Natural killer cell (primary cell): Measurements from ENCODE around the gene ITPKB. TPM values are rescaled to one million over a fixed set of nuclear protein-coding genes. Genes with fewer than 3 reads are reported as not detected.

Experiments used
- ATAC-seq, 3 donors: fragments of 150-1000 bp in 2 of 3; fragments of 200-7000 bp in 1 of 3; cut with Tn5 transposase; 1 replicate in 1 of 3; 2 replicates in 2 of 3; pipeline ENCODE4 v1.10.0; 2021; ENCODE audit warnings: mild to moderate bottlenecking in 2 of 3, moderate library complexity in 2 of 3
- DNase-seq, 2 donors: peaks; one replicate each; pipeline versions ENCODE4 v3.0.0 to v3.0.0-alpha.2; 2013 to 2021; ENCODE audit warnings: mixed read lengths in 1 of 2
- H3K27ac ChIP-seq: one replicate; pipeline ENCODE4 v1.5.1; 2013; ENCODE audit warnings: mild to moderate bottlenecking, low read length
- H3K27me3 ChIP-seq: one replicate; pipeline ENCODE4 v1.6.1; 2013; ENCODE audit warnings: low read length; ENCODE audit not compliant: control insufficient read depth, insufficient read depth
- H3K36me3 ChIP-seq: one replicate; pipeline ENCODE4 v1.6.1; 2013; ENCODE audit warnings: low read length; ENCODE audit not compliant: control insufficient read depth, insufficient read depth
- H3K4me1 ChIP-seq: one replicate; pipeline ENCODE4 v1.6.1; 2013; ENCODE audit warnings: low read length; ENCODE audit not compliant: control insufficient read depth, insufficient read depth
- H3K4me3 ChIP-seq: one replicate; pipeline ENCODE4 v1.5.1; 2013; ENCODE audit warnings: low read length
- H3K9me3 ChIP-seq: one replicate; pipeline ENCODE4 v1.6.1; 2013; ENCODE audit warnings: low read length; ENCODE audit not compliant: control insufficient read depth, insufficient read depth
- H3K27ac Mint-ChIP-seq, 2 donors: one replicate each; pipeline ENCODE4 v1.8.0; 2022; ENCODE audit warnings: mild to moderate bottlenecking in 2 of 2, mixed read lengths in 2 of 2, moderate library complexity in 1 of 2
- H3K27me3 Mint-ChIP-seq, 2 donors: one replicate each; pipeline ENCODE4 v1.8.0; 2022; ENCODE audit warnings: low read depth in 2 of 2, mixed read lengths in 2 of 2
- H3K36me3 Mint-ChIP-seq: one replicate; pipeline ENCODE4 v1.8.0; 2022; ENCODE audit warnings: mixed read lengths
- H3K4me1 Mint-ChIP-seq, 2 donors: one replicate each; pipeline ENCODE4 v1.8.0; 2022; ENCODE audit warnings: mixed read lengths in 2 of 2
- H3K4me3 Mint-ChIP-seq: one replicate; pipeline ENCODE4 v1.8.0; 2022; ENCODE audit warnings: mild to moderate bottlenecking, moderate library complexity, mixed read lengths
- H3K9me3 Mint-ChIP-seq, 2 donors: one replicate each; pipeline ENCODE4 v1.8.0; 2022; ENCODE audit warnings: mixed read lengths in 2 of 2
- CTCF ChIP-seq: fragments of 200-600 bp; IDR thresholded peaks from one replicate; pipeline ENCODE4 v1.8.0; 2022; ENCODE audit warnings: antibody characterized with exemption
- WGBS: methylation state at CpG from one replicate; pipeline ENCODE4 v1.1.7; 2013; ENCODE audit warnings: missing lambda C conversion rate; ENCODE audit not compliant: insufficient coverage; 5-methylcytosine and 5-hydroxymethylcytosine counted together
- intact Hi-C: fragments of 100-400 bp; cut with micrococcal nuclease; formaldehyde crosslinking; loops from one replicate; pipeline ENCODE4 v1.14.2; 2022
- total RNA-seq, 4 donors: library from RNA; stranded (reverse); fragments of 120-200 nt in 1 of 4; gene quantifications; one replicate each; pipeline versions ENCODE4 v1.2.3 to v1.2.4, GENCODE V29; 2013 to 2022

Gene ITPKB
- total RNA-seq, 3 donors from 2014 or later (not counting 1 experiment from before 2014, with no cell fraction given): 92.2 to 133 (median 99.0) TPM

DNA sequence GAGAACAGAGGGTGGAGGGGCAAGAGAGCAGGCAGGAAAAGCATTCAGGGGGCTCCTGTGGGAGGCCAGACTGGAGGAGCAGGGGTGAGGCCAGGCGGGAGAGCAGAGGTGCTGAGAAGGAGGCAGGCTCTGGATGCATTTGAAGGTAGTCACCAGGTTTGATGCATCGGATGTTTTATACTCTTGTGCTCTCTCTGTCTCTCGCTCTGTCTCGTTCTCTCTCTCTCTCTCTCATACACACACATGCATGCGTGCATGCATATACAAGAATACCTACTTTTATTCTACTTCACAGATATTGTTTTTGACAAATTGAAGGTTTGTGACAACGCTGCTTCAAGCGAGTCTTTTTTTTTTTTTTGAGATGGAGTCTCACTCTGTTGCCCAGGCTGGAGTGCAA is 15.0 kb upstream of the ITPKB start:
- ATAC-seq: no peak
- Histone ChIP-seq H3K27me3 (no peaks in the 10 kb centered on the region), H3K9me3 (no peaks in the 10 kb centered on the region), H3K4me1 (peaks cover 9% of the 10 kb centered on the region), H3K4me3 (no peak overlapping the region), H3K36me3 (no peaks in the 10 kb centered on the region), H3K27ac (no peak overlapping the region)
- H3K27me3 Mint-ChIP-seq: peaks cover 0 to 4% of the 10 kb centered on the region in 2 donors
- peak overlapping the region in 1 of 2 donors; percentile 46 for H3K27ac Mint-ChIP-seq
- 98% methylated on average over 7 of the region's 7 CpGs for WGBS
- DNase-seq: no peak
- H3K36me3 Mint-ChIP-seq: no peaks in the 10 kb centered on the region
- TF ChIP-seq CTCF: no peak
- peaks cover 8 to 13% of the 10 kb centered on the region in 2 donors for H3K4me1 Mint-ChIP-seq
- intact Hi-C loops: no loop called here
- no peak overlapping the region for H3K4me3 Mint-ChIP-seq
- H3K9me3 Mint-ChIP-seq: no peaks in the 10 kb centered on the region

- Mint-ChIP-seq H3K36me3 (no peaks in the 10 kb centered on the region), H3K27ac (no peak overlapping the region), H3K4me3 (no peak overlapping the region), H3K27me3 (peaks cover 0 to 4% of the 10 kb centered on the region in 2 donors), H3K9me3 (no peaks in the 10 kb centered on the region), H3K4me1 (peaks cover 8 to 13% of the 10 kb centered on the region in 2 donors)
- no peak for TF ChIP-seq CTCF
- 100% methylated on average over 3 of the region's 3 CpGs for WGBS
- Histone ChIP-seq H3K9me3 (no peaks in the 10 kb centered on the region), H3K27me3 (no peaks in the 10 kb centered on the region), H3K4me3 (no peak overlapping the region), H3K36me3 (no peaks in the 10 kb centered on the region), H3K27ac (no peak overlapping the region), H3K4me1 (peaks cover 9% of the 10 kb centered on the region)
- no peak for DNase-seq
- ATAC-seq: no peak
- intact Hi-C loops: no loop called here
Observed at GRCh38 chr1:226751703-226752102, 12.6 kb upstream of the ITPKB start.

DNA sequence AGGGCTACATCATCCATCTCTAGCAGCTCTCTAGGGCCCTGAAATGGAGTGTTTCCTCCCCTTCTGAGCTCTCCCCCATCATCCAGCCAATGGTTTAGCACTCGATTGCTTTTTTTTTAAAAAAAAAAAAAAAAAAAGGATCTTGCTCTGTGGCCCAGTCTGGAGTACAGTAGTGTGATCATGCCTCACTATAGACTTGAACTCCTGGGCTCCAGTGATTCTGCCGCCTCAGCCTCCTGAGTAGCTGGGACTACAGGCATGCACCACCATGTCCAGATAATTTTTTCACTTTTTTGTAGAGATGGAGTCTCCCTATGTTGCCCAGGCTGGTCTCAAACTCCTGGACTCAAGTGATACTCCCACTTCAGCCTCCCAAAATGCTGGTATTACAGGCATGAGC is 12.1 kb upstream of the ITPKB start:
- no peaks in the 10 kb centered on the region for H3K36me3 Mint-ChIP-seq
- Histone ChIP-seq H3K27me3 (no peaks in the 10 kb centered on the region), H3K36me3 (no peaks in the 10 kb centered on the region), H3K27ac (no peak overlapping the region), H3K4me1 (peaks cover 9% of the 10 kb centered on the region), H3K4me3 (no peak overlapping the region), H3K9me3 (no peaks in the 10 kb centered on the region)
- H3K9me3 Mint-ChIP-seq: no peaks in the 10 kb centered on the region
- intact Hi-C loops: no loop called here
- no peak for DNase-seq
- no peak overlapping the region for H3K27ac Mint-ChIP-seq
- H3K4me3 Mint-ChIP-seq: no peak overlapping the region
- H3K4me1 Mint-ChIP-seq: peaks cover 8 to 13% of the 10 kb centered on the region in 2 donors
- no peak for ATAC-seq
- H3K27me3 Mint-ChIP-seq: peaks cover 0 to 4% of the 10 kb centered on the region in 2 donors
- TF ChIP-seq CTCF: no peak
- 97% methylated on average over 2 of the region's 2 CpGs for WGBS

DNA sequence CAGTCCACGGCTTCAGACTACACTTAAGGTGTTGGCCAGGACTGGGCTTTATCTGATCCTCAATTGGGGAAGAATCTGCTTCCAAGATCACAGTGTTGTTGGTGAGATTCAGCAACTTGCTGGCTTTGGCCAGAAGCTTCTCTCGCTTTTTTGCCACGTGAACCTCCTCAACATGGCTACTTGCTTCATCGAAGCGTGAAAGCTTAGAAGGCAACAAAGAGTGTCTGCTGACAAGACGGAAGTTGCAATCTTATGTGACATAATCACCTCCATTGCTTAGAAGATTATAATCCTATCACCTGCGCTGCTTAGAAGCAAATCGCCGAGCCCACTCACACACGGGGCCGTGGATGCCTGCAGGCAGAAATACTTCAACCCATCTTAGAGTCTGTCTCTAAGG is 10.4 kb upstream of the ITPKB start:
- no peaks in the 10 kb centered on the region for H3K9me3 ChIP-seq
- TF ChIP-seq CTCF: no peak
- H3K4me1 ChIP-seq: peaks cover 9% of the 10 kb centered on the region
- H3K27me3 Mint-ChIP-seq: peaks cover 0 to 4% of the 10 kb centered on the region in 2 donors
- H3K36me3 ChIP-seq: no peaks in the 10 kb centered on the region
- H3K4me3 Mint-ChIP-seq: no peak overlapping the region
- H3K36me3 Mint-ChIP-seq: no peaks in the 10 kb centered on the region
- no peak overlapping the region for H3K27ac Mint-ChIP-seq
- no peak overlapping the region for H3K4me3 ChIP-seq
- intact Hi-C loops: no loop called here
- ATAC-seq (no peak), DNase-seq (no peak)
- H3K9me3 Mint-ChIP-seq: no peaks in the 10 kb centered on the region
- 85% methylated on average over 11 of the region's 11 CpGs for WGBS
- no peak overlapping the region for H3K27ac ChIP-seq
- peaks cover 8 to 13% of the 10 kb centered on the region in 2 donors for H3K4me1 Mint-ChIP-seq
- no peaks in the 10 kb centered on the region for H3K27me3 ChIP-seq
